GM12864 (cell line): Measurements from ENCODE around the gene DOCK2.

Source experiments
- DNase-seq: peaks from one replicate; pipeline ENCODE4 v3.0.0-alpha.2; 2011; ENCODE audit warnings: low read depth
- H3K4me3 ChIP-seq: 2 replicates; pipeline ENCODE4 v1.5.1; 2011; ENCODE audit warnings: mild to moderate bottlenecking, low read depth, low read length, control low read depth
- CTCF ChIP-seq: IDR thresholded peaks from 2 replicates; pipeline ENCODE4 v1.5.1; 2011; ENCODE audit warnings: low read depth, mild to moderate bottlenecking, moderate library complexity, low read length, control low read depth, inconsistent platforms; ENCODE audit errors: missing control alignments

DOCK2 gene

DNA sequence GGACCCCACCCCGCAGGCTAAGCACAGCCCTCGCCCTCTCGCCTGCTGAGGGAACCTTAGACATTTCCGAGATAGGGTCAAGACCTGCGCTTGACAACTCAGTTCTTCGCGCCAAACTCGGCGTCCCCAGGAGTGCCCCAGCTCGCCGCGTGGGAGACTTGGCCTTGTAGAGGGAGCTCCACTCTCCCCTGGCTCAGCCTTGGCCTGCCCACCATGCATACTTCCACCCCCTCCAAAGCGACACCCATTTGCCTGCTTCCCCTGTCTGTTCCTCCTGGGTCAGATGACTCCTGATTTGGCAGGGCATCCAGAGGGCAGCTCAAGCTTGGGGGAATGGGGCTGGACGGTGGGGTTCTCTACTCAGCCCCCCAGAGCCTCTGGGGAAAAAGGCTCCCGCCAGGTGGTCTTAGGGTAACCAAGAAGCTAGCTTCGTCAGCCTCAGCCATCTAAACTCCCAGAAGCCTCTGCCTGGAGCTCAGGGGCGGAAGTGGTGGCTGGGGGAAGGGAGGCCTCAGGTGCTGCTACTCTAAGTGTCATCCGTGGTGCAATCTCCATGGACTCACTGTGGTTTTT lies 560 bp downstream of the DOCK2 start:
- TF ChIP-seq CTCF: no peak
- DNase-seq: peak; percentile 55
- H3K4me3 ChIP-seq: peak overlapping the region; percentile 84

- no peak for DNase-seq
- no peak overlapping the region for H3K4me3 ChIP-seq
- TF ChIP-seq CTCF: no peak
These were observed 4.2 kb downstream of the DOCK2 start for GRCh38 chr5:169641253-169641652.

DNA sequence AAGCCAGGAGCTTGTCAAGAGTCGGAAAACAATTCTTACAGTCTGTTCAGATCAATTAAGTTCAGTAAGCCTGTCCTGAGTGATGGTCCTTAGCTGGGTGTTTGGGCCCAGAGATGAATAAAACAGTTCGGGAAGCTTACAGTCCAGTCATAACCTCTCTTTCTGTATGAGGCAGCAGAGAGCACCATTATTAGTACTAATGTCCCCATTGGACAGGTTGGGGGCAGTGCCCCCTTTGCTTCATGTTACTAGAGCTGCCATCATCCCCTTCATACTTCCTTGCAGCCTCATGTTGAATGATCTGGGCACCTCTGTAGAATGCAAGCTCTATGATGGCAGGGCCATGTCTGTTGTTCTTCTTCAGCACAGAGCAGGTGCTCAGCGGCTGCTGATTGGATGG lies 9.8 kb downstream of the DOCK2 start:
- TF ChIP-seq CTCF: no peak
- no peak overlapping the region for H3K4me3 ChIP-seq
- DNase-seq: no peak

GRCh38 chr5:169647566-169647965 lies 10.5 kb downstream of the DOCK2 start:
- peak overlapping the region; percentile 15; the same call in 1 of the 2 replicates for H3K4me3 ChIP-seq
- TF ChIP-seq CTCF: no peak

GRCh38 chr5:169648725-169649310 lies 11.7 kb downstream of the DOCK2 start:
- no peak overlapping the region for H3K4me3 ChIP-seq
- TF ChIP-seq CTCF: no peak
- no peak for DNase-seq

More at GRCh38 chr5:169647566-169647965, 10.5 kb downstream of the DOCK2 start:
- DNase-seq: no peak

DNA sequence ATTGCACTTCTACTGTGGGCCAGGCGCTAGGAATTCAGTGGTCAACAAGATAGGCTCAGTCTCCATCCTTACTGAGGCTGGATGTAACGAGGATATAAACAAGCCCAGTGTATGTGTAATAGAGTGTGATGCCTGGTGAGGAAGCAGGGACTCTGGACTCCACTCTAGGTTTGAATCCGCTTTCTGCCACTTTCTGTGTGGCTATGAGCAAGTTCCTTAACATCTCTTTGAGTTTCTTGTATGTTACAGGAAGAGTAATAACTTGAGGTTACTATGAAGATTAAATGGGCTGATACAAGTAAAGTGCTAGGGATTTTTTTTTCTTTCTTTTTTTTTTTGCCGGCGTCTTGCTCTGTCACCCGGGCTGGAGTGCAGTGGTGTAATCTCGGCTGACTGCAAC lies 12.4 kb downstream of the DOCK2 start:
- no peak for TF ChIP-seq CTCF
- DNase-seq: no peak
- no peak overlapping the region for H3K4me3 ChIP-seq

- no peak for TF ChIP-seq CTCF
- H3K4me3 ChIP-seq: peak overlapping the region; percentile 38
- DNase-seq: peak; percentile 68
These were observed 13.7 kb downstream of the DOCK2 start for GRCh38 chr5:169650701-169651331.
